Stimulated activated CD4-positive, alpha-beta T cell treated with anti-CD3 and anti-CD28 coated beads, Interleukin-1b, Interleukin-23, amount 100 ng/mL, for 1 hour (primary cell): ENCODE results near the gene PDE12.
"Not testable (repeated sequence)": the region's sequence is repeated elsewhere in the genome, so short reads cannot be mapped to it uniquely, and the experiment has no call there.

Experiments
- DNase-seq, 2 donors: peaks; one replicate each; pipeline ENCODE4 v3.0.0-alpha.2; 2020; ENCODE audit warnings: low read depth in 2 of 2

PDE12 gene

DNA sequence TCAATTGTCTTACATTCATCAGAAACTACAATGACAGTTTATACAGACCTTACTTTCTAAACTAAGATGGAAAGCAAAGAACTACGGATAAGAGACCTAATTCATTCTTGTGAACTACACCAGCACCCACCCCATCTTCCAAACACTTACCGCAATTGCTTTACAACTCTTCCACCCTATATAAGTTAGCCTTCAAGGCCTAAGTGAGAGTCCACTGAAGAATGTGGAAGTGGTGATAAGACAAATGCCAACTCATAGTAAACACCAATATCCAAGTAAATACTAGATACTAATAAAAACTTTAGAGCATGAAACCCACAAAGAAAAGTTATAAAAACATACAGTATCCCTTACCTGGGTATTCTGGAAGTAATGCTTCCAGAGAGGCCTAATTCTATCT lies 27.5 kb downstream of the PDE12 start:
- DNase-seq: no peak

GRCh38 chr3:57586778-57587177 lies 30.7 kb downstream of the PDE12 start:
- no peak for DNase-seq

DNA sequence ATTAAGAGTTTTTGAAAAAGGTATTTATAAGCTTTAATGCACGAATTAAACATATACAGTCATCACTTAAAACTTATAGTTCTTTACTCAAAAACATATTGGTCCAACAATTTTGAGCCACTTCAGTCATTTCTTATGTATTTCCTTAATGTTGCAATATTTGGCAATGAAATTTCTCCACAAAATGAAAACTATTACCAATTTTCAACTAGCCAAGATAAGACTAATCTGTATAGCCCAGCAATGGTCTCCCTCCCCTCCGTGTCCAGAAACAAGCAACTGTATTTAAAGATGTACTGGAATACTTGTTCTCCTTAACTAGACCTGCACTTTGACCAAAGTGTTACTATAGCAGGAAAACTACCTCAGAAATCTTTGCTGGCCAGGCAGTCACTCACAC lies 31.8 kb downstream of the PDE12 start:
- no peak for DNase-seq

DNA sequence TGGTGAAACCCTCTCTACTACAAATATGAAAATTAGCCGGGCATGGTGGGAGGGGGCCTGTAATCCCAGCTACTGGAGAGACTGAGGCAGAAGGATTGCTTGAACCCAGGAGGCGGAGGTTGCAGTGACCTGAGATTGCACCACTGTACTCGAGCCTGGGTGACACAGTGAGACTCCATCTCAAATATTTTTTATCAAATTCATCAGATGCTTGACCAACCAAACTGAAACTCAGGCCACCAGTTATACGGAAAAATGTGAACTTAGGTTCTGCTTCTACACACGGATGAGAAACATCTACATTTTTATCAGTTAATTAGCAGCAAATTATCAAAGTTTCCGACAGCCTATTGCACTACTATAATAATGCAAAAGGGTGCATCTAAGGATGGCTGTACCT lies 36.2 kb downstream of the PDE12 start:
- no peak for DNase-seq

GRCh38 chr3:57594144-57594543 lies 38.1 kb downstream of the PDE12 start:
- no peak for DNase-seq

GRCh38 chr3:57594576-57594975 lies 38.5 kb downstream of the PDE12 start:
- DNase-seq: no peak

DNA sequence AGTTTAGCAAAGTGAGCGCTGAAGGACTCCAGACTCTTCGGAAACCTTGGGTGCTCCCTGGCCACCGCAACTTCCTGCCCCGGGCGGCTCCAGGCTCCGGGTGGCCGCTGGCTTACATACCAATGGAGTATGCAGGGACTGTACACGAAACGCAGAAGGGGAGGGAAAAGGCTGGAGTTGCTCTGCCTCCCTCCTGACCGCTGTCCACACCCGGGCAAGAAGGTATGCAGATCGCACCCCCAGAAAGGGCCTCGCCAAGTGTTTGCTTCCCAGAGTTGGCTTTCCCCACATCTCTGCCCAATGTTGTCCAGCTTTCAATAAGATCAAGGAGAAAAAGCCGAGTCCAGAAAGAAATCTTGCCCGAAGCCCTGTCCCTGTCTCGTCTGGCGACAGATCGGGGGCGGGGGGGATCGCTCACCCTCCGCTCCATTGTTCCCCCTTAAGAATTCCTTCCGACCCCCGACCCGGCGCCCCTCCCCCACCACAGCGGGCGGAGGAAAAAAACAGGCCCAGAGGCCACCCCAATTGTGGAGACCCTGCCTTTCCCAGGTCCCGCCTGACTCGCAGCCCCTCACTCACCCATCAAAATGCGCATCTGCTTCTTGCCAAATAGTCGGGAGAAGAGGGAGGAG lies 40.5 kb downstream of the PDE12 start:
- DNase-seq: peak in 1 of 2 donors; percentile 25

- peak; percentile 95 to 99 for DNase-seq
These were observed 41.3 kb downstream of the PDE12 start, which contains the start of gene ARF4 for GRCh38 chr3:57597127-57597923. TSS of gene ARF4 (minus strand) at chr3:57597344. CDS start at chr3:57597140, 204 bp downstream.

GRCh38 chr3:57598765-57599360 lies 42.8 kb downstream of the PDE12 start:
- no peak for DNase-seq

DNA sequence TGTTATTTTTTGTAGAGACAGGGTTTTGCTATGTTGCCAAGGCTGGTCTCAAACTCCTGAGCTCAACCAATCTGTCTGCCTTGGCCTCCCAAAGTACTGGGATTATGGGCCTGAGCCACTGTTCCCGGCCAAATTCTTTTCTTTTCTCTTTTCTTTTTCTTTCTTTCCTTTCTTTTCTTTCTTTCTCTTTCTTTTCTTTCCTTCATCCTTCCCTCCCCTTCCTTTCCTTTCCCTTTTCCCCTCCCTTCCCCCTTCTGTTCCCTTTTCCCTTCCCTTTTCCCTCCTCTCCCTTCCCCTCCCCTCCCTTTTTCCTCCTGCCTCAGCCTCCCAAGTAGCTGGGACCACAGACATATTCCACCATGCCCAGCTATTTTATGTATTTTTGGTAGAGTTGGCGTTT lies 44.1 kb downstream of the PDE12 start:
- DNase-seq: no peak

GRCh38 chr3:57604971-57605370 lies 48.9 kb downstream of the PDE12 start:
- DNase-seq: no peak

GRCh38 chr3:57605683-57606082 lies 49.6 kb downstream of the PDE12 start:
- no peak for DNase-seq

- not testable (repeated sequence) for DNase-seq
These were observed 55.8 kb downstream of the PDE12 start for GRCh38 chr3:57611870-57612269.

DNA sequence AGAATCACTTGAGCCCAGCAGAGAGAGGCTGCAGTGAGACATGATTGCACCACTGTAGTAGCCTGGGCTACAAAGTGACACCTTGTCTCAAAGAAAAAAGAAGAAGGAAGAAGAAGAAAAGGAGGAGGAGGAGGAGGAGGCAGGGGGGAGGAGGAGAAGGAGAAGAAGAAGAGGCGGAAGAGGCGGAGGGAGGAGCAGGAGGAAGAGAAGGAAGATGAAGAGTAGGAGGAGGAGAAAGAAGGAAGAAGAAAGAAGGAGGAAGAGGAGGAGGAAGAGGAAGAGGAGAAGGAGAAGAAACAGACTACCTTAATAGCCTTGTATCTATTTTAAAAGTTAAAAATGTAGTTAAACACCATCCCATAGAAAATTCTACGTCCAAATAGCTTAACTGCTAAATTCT lies 60.2 kb downstream of the PDE12 start:
- DNase-seq: no peak
